GM19372 (cell line): ENCODE results near the gene ATXN1.
"Not testable (repeated sequence)": the region's sequence is repeated elsewhere in the genome, so short reads cannot be mapped to it uniquely, and the experiment has no call there.

ENCODE experiments used
- ATAC-seq: cut with Tn5 transposase; IDR thresholded peaks from one replicate; pipeline ENCODE4 v1.9.1; 2021; ENCODE audit warnings: mild to moderate bottlenecking, low read depth, moderate library complexity; ENCODE audit not compliant: unreplicated experiment

The ATXN1 gene

GRCh38 chr6:16657768-16658167 lies 103.5 kb downstream of the ATXN1 start:
- no peak for ATAC-seq

GRCh38 chr6:16656451-16656850 lies 104.8 kb downstream of the ATXN1 start:
- ATAC-seq: no peak

- no peak for ATAC-seq
Measured at GRCh38 chr6:16654701-16655100, 106.6 kb downstream of the ATXN1 start.

GRCh38 chr6:16653226-16653625 lies 108.0 kb downstream of the ATXN1 start:
- ATAC-seq: no peak

- ATAC-seq: peak; percentile 91
Measured at GRCh38 chr6:16651871-16652270, 109.4 kb downstream of the ATXN1 start.

GRCh38 chr6:16649890-16650289 lies 111.4 kb downstream of the ATXN1 start:
- no peak for ATAC-seq

- no peak for ATAC-seq
Measured at GRCh38 chr6:16649241-16649640, 112.0 kb downstream of the ATXN1 start.

GRCh38 chr6:16648003-16648402 lies 113.3 kb downstream of the ATXN1 start:
- no peak for ATAC-seq

GRCh38 chr6:16647422-16647821 lies 113.8 kb downstream of the ATXN1 start:
- no peak for ATAC-seq

- no peak for ATAC-seq
Measured at GRCh38 chr6:16644540-16645250, 116.6 kb downstream of the ATXN1 start.

GRCh38 chr6:16639684-16640480 lies 121.4 kb downstream of the ATXN1 start:
- ATAC-seq: no peak

GRCh38 chr6:16637635-16638034 lies 123.6 kb downstream of the ATXN1 start:
- no peak for ATAC-seq

- ATAC-seq: peak; percentile 45
Measured at GRCh38 chr6:16635810-16636602, 125.3 kb downstream of the ATXN1 start.

- no peak for ATAC-seq
Measured at GRCh38 chr6:16635291-16635809, 125.9 kb downstream of the ATXN1 start.

- ATAC-seq: no peak
Measured at GRCh38 chr6:16634855-16635254, 126.4 kb downstream of the ATXN1 start.

GRCh38 chr6:16633961-16634360 lies 127.3 kb downstream of the ATXN1 start:
- no peak for ATAC-seq

- ATAC-seq: no peak
Measured at GRCh38 chr6:16633465-16633864, 127.8 kb downstream of the ATXN1 start.

GRCh38 chr6:16632101-16632500 lies 129.2 kb downstream of the ATXN1 start:
- ATAC-seq: no peak

- ATAC-seq: no peak
Measured at GRCh38 chr6:16630026-16630643, 131.1 kb downstream of the ATXN1 start.

- ATAC-seq: not testable (repeated sequence)
Measured at GRCh38 chr6:16628580-16628979, 132.7 kb downstream of the ATXN1 start.
